ENCODE results near the gene NT5C1B. TPM values are rescaled to one million over a fixed set of nuclear protein-coding genes. Genes with fewer than 3 reads are reported as not detected.
A peak's percentile ranks its signal among the peaks of the same experiment; 100 is the strongest.
"Not testable (repeated sequence)": the region's sequence is repeated elsewhere in the genome, so short reads cannot be mapped to it uniquely, and the experiment has no call there.

The NT5C1B gene
- not detected in 2 replicates for total RNA-seq (2014; rRNA removed; shearing (Covaris generic))
- not detected in 2 replicates for polyA plus RNA-seq (2014; cell fraction: nucleus; rRNA removed)

DNA sequence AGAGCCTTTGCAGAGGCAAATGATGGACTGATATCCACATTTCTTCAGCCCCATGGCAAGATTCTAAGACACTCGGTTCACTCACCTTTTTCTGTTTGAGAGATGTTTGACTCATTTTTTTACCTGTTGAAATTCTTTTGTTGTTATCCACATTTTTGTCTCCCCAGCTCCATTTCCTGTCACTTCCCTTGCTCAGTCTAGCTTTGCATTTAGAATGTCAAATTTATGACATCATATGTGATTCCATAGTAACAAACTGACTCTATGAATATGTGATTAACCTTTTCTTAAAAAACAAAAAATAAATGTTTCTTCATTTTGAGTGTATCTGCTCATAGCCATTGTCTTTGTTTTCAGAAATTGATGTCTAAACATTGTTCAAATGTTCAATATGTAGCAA lies at the start of gene NT5C1B:
NT5C1B (minus strand) TSS at position 216 of the 400 bp plus-strand sequence; CDS start at position 115, 101 bp downstream.
- DNase-seq (ENCODE audit: extremely low read depth, low read depth), result no peak

DNA sequence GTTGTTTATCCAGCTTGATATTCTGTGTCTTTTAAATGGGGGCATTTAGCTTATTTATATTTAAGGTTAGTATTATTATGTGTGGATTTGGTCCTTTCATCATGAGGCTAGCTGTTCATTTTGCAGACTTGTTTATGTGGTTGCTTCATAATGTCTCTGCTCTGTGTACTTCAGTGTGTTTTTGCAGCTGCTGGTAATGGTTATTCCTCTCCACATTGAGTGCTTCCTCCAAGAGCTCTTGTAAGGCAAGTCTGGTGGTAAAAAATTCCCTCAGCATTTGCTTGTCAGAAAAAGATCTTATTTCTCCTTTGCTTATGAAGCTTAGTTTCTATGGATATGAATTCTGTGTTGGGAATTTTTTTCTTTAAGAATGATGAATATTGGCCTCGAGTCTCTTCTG lies 47.8 kb upstream of the NT5C1B start:
- DNase-seq (ENCODE audit: extremely low read depth, low read depth), result no peak

DNA sequence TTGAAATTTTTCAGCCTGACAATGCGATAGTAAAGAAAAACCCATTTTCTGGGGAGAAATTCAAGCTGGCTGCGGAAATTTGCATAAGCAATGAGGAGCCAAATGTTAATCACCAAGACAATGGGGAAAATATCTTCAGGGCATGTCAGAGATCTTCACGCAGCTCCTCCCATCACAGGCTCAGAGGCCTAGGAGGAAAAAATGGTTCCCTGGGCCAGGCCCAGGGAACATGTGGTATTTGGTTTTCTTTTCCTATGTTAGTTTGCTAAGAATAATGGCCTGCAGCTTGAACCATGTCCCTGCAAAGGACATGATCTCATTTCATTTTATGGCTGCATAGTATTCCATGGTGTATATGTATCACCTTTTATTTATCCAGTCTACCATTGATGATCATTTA lies 43.3 kb upstream of the NT5C1B start:
- DNase-seq (ENCODE audit: extremely low read depth, low read depth), result not testable (repeated sequence)

DNA sequence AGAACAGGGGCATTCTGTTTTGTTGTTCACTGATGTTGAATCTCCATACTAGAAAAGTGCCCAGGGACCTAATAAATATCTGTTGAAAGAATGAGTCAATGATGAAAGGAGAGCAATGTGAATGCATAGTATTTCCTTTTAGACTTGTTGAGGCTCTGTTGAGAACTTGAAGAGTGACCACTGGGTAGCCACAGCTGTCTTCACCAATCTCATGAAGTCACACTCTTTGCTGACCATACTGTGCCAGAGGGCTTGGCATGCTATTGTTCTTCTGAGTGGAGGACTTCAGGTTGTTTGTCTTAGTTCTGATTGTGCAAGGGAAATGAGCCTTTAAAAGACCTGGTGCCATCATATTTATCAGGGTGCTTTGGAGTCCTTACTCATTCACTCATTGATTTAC lies 41.6 kb upstream of the NT5C1B start:
- no peak for DNase-seq (ENCODE audit: extremely low read depth, low read depth)

DNA sequence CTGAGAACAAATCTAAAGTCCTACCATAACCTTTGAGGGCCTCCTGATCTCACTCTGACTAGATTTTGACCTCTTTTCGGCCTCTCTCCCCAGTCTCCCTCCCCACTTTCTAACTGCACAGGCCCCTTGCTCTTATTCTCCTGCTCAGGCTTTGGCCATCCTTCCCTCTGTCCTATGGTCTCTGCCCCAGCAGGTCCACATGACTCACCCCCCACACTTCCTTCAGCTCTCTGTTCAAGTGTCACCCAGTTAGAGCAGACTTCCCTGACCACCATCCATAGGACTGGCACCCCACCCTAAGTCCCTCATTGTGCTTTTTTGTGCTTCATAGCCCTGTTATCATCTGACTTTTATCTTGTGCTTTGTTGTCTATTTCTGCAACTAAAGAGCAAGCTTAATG lies 41.2 kb upstream of the NT5C1B start:
- no peak for DNase-seq (ENCODE audit: extremely low read depth, low read depth)

DNA sequence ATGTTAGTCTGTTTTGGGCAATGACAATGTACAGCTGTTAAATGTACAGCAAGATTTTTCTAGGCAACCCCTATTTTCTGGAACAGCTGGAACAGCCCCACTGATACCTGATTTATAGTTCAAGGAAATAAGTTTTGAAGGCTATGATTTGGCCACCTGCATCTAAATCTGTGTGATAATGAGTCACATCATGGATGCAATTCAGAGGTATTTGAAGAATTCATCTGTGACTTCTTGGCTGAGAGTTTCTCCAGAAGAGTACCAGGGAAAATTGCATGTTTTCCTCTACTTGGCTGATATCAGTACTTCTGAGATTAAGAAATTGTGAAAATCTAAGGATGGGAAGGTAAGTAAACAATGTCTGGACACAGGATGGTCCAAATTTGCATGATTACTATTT lies 40.7 kb upstream of the NT5C1B start:
- DNase-seq (ENCODE audit: extremely low read depth, low read depth), result no peak

DNA sequence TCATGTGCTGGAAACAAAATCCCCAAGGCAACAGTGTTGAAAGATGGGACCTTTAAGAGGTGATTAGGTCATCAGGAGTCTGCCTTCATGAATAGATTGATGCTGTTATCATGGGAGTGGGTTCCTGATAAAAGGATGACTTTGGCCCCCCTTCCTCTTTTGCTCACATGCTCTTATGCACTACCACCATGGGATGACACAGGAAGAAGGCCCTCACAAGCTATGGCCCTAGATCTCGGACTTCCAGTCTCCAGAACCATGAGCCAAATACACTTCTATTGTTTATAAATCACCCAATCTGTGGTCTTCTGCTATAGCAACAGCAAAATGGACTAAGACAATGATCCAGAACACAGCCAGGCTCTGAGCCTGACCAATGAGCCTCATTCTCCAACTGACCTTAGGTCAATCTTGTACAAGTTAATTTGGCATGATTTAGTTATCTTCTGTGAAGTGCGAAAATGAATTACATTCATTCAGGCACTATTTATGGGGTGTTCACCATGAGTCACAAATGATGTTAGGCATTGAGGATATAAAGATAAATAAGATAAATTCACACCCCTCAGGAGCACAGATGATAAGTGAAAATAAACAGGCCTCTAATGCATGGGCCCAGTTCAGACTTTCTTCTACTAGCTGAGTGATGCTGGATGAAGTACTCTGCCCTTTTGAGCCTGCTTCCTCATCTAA lies 37.7 kb upstream of the NT5C1B start:
- no peak for DNase-seq (ENCODE audit: extremely low read depth, low read depth)

DNA sequence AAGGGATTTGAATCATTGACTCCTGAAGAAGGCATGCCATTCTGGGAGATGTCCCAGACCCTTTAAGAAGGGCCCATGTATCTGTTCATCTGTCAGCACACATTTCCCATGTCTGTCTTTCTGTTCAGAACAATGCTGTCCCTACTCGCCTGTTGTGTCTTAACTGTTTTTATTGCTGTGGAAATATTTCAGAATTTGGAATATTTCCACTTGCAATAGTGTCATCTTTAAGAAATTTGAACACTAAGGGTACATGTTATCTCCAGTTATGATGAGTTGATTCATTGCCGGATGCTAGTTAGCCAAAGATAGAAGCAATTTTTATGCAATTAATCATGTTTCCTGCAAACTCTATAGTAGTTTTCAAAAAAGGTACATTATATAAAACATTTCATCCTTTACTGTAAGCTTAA lies 36.9 kb upstream of the NT5C1B start:
- DNase-seq (ENCODE audit: extremely low read depth, low read depth), result no peak

DNA sequence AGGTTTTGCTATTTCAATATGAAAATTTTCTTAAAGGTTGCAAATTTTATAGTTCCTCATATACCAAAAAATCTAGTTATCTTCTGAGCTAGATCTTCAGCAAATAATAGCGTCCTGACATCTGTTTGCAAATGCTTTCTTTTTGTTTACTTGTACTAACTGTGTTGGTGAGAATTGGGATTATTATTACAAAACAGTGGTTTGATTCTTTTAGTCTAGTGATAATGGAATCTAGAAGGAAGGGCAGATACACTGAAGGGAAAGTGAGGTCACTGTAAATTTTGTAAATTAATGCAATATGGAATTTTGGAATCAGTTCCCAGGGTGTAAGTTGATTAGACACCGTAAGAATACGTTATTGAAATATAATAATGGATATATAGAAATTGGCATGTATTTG lies 36.2 kb upstream of the NT5C1B start:
- DNase-seq (ENCODE audit: extremely low read depth, low read depth), result no peak

DNA sequence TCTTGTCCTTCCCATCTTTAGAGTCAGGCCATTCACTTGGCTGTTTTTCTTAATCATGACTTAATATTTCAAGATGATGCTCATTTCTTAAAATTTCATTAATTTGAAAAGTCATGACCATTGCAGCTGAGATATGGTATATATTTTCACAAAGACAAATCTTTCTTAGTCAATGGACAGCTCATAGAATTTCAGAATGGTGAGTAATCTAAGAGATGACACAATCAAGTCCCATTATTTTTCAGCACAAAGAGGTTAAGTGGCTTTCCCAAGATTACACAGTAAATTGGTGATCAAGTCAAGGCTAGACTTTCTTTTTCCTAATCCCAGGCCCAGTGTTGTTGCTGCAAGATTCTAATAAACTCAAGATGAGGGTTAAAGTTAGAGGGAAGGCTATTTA lies 34.4 kb upstream of the NT5C1B start:
- DNase-seq (ENCODE audit: extremely low read depth, low read depth), result no peak

DNA sequence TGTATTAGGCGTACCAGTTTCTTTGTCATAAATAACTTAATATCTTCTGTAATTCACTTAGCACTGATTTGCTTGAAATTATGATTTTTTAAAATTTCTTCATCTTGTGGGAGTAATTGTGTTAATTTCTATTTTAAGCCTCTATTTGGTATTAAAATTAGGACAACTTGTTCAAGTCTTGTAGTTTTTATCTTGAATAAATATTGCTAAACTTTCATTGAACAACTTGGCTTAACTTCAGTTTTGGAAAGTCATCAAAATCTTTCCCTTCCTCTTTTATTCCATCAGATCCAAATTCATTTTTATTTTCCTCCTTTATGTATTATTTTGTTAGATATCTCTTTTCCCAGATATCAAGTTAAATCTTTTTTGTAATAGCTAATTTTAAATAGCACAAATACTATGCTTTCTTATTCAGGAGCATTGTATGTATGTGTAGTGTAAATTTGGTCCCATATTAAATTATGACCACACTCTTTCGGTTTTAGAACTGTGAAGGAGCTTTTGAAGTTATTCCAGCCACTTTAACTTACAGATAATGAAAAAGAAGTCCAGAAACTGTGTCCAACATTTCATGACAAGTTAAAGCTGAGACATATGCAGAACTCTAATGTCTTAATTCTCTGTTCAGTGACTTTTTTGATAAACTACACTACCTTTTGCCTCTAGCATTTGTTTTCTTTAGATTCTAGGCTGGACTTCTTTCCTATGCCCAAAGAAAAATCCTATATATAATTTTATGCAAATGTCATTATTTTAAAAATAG lies 31.7 kb upstream of the NT5C1B start:
- no peak for DNase-seq (ENCODE audit: extremely low read depth, low read depth)

DNA sequence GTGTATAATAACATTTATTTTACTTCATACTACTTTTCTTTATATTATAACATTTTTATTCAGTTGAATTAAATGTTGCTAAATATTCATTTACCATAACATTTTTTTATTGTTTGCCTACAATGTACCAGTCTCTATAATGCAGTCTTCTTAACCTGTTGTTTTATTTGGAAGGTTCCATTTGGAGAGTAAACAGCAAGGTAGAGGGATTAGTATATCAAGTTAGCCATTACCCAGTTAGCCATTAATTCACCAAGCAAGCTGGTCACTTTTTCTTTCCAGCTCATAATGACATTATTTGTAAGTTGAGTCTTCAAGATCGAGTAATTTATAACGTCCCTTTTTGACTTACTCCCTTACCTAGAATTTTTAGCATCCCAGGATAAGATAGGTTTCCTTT lies 29.7 kb upstream of the NT5C1B start:
- DNase-seq (ENCODE audit: extremely low read depth, low read depth), result no peak

DNA sequence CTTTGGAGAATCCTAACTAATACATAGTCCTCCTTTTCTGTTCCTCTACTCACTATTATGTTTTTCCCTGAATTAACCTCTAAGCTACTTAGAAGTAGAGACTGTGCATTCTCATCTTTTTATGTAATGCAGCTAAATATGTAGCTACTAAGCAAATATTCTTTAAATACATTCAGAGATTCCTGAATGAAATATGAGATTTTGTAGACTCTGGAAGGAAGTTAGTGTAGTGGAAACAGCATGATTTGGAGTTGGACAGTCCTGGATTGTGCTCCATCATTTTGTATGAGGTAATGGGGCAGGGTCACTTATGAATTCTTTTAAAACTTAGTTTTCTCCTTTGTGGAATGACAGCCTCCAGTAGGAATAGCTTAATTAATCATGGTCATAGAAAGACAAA lies 24.7 kb upstream of the NT5C1B start:
- DNase-seq (ENCODE audit: extremely low read depth, low read depth), result no peak

DNA sequence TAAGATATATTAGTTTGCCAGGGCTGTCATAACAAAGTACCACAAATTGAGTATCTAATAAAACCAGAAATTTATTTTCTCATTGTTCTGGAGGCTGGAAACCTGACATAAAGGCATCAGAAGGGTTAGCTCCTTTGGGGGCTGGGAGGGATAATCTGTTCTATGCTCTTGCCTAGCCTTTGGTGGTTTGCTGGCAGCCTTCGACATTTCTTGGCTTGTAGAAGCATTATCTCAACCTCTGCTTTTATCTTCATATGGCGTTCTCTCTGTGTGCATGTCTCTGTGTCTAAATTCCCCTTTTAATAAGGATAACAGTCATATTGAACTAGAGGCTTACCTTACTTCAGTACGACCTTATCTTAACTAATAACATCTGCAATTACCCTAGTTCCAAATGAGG lies 22.8 kb upstream of the NT5C1B start:
- DNase-seq (ENCODE audit: extremely low read depth, low read depth), result no peak

DNA sequence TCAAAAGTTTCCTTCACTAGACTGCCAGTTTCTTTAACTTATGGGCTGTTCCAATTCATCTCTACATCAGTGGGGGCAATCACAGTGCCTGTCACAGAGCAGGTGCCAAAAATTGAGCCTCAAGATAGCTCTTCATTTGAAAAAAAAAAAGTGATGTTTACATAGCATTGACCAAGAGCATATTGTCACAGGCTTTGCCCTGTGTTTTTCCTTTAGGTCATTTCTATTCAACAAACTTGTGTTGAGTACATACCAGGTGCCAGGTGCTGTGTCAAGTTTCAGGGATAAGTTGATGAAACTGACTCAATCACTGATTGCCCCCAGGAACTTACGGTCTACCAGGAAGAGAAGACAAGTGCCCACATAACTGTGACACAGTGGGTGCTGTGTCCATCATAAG lies 22.2 kb upstream of the NT5C1B start:
- DNase-seq (ENCODE audit: extremely low read depth, low read depth), result no peak

DNA sequence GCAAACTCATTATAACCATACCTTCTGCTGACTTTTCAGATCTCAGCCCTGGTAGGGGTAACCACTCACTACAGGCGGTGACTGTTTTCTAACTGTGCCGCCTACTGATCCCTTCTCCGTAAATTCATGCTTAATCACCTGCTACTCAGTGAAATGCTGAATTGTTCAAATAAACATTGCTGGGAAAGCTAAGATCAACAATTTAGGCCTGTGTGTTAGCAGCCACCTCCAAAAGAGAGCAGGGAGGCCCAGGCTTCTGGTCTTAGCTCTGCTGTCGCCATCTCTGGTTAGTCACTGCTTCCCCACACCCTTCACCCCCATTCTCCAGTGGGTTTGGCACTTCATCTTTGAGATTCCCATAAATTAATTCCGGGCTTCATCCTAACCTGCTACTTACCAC lies 21.8 kb upstream of the NT5C1B start:
- DNase-seq (ENCODE audit: extremely low read depth, low read depth), result peak; percentile 64

DNA sequence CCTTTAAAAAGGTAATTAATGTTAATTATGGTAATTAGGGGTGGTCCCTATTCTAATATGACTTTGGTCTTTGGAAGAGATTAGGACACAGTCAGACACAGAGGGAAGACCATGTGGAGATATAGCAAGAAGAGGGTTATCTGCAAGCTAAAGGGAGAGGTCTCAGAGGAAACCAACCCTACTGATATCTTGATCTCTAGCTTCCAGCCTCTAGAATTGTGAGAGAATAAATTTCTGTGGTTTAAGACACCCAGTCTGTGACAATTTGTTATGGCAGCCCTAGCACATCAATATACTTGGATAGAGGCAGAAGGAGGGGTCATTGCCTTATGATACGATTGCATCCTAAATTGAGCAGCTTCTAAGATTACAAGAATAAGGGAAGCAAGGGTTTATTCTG lies 21.3 kb upstream of the NT5C1B start:
- no peak for DNase-seq (ENCODE audit: extremely low read depth, low read depth)

DNA sequence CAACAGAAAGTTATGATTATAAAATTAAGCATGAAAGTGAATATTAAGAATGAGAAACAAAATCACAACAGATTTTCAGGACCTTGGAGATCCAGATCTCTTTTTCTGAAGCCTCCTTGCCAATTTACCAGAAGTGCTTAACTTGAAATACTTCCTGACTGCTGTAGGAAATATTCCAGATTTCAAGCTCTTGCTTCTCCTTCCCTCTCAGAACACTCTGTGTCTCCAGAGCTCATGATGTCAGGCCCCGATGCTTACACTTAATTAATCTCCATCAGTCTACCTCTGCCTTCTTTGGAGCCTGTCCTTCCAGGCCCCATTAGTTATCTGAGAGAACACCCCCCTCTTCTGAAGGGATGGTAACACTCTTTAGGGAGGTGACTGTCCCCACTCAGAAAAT lies 20.7 kb upstream of the NT5C1B start:
- no peak for DNase-seq (ENCODE audit: extremely low read depth, low read depth)

DNA sequence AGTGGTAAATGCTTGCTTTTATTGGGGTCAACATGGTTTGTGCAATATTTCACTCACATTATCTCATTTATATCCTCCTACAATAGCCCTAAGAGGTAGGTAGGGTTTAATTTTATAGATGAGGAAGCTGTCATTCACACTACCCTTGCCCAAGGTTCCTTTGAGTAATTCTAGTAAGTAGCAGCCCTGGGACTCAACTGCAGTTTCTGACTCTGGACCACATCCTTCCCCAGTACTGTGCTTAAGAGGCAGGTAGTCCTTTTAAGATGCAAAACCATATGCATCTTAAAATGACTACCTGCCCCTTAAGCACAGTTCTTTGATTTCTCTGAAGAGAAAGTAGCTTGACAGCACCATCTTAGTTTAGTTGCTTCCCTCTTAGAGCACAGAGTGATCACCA lies 15.7 kb upstream of the NT5C1B start:
- DNase-seq (ENCODE audit: extremely low read depth, low read depth), result no peak

DNA sequence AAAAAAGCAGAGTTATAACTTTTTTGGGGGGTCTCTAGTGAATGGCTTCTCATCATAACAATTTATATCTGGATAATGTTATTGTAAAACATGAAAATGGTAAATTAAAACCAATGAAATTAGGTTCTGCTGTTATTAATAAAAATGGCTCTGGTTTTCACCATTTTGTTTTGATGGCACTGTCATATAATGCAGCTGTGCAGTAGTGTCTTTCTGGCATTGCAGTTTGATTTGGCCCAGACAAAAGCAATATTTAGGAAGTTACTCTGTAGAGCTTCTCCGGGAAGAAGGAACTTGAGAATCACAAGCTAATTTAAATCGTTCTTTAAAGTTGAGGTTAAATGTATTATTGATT lies 15.1 kb upstream of the NT5C1B start:
- no peak for DNase-seq (ENCODE audit: extremely low read depth, low read depth)

DNA sequence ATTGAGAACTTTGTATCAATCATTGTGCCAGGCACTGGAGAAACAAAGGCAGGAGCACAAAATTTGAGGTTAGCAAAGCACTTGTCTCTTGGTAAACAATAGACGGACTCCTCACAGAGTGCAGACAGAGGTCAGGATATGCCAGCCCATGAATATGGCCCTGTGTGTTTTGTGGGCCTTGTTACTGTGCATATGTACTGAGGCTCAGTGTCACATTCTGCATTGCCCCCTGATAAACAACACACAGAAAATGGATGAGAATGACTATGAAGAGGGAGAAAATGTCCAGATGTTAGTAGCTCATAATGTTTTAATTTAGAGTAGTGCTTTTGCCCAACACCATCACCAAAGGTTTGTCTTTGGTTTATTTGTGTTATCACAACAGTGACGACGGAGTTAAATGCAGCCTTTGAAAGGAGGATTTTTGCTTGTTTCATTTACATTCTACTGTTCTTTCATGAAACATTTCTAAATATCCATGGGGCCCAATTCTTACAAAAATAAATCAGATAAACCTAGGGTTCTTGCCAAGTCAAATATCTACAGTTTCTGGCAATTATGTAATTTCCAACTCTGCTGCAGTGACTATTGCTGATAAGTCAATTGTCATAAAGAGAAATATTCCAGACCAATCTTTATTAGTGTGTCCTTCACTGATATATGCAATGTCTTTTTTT lies 14.6 kb upstream of the NT5C1B start:
- no peak for DNase-seq (ENCODE audit: extremely low read depth, low read depth)

DNA sequence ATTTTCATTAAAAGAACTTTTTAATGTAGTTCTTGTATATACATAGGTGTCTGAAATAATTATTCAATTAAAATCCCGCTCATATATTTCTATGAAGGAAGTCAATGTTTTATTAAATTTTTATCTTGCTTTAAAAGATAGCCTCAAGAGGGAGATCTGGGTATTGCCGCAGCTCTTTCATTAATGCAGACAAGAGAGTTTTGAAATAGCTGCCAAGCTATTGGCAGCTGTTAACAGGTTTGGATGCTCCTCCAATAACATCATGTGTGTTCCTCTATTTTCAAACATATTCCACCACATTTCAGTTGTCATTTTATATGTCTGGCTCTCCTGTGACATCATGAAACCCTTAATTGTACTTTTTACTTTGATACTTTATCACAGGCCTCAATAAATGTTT lies 12.9 kb upstream of the NT5C1B start:
- DNase-seq (ENCODE audit: extremely low read depth, low read depth), result no peak

Measured in NCI-H460 (cell line).